Jurkat, Clone E6-1 (cell line): ENCODE measurements around the gene KLK14.

Experiments
- DNase-seq: peaks from one replicate; pipeline ENCODE4 v3.0.0-alpha.2; 2011; ENCODE audit warnings: low read depth, low spot score
- H3K4me3 ChIP-seq: 2 replicates; pipeline ENCODE4 v1.5.1; 2011; ENCODE audit warnings: mild to moderate bottlenecking, low read length, control low read depth, moderate library complexity

The KLK14 gene

GRCh38 chr19:51111606-51112005, 28.9 kb upstream of the KLK14 start:
- no peak for DNase-seq
- H3K4me3 ChIP-seq, result no peak overlapping the region

GRCh38 chr19:51110666-51110971, 27.9 kb upstream of the KLK14 start:
- no peak for DNase-seq
- no peak overlapping the region for H3K4me3 ChIP-seq

- no peak for DNase-seq
- peak overlapping the region; percentile 50 for H3K4me3 ChIP-seq
Measured at GRCh38 chr19:51108805-51109146, 26.1 kb upstream of the KLK14 start.

GRCh38 chr19:51108066-51108804, 25.5 kb upstream of the KLK14 start, which contains the start of gene CTU1:
Gene CTU1, minus strand, starts transcription at chr19:51108409. Its CDS starts 3,840 bp downstream, at chr19:51104569.
- peak within 1 kb of the TSS; percentile 92 for H3K4me3 ChIP-seq
- DNase-seq, result peak; percentile 99

- DNase-seq, result no peak
Measured at GRCh38 chr19:51107406-51108065, 24.8 kb upstream of the KLK14 start.

GRCh38 chr19:51103926-51104341, 21.2 kb upstream of the KLK14 start:
- DNase-seq, result no peak
- H3K4me3 ChIP-seq, result no peak overlapping the region

More at GRCh38 chr19:51107406-51108065, 24.8 kb upstream of the KLK14 start:
- peak overlapping the region; percentile 92 for H3K4me3 ChIP-seq

- no peak for DNase-seq
- H3K4me3 ChIP-seq, result no peak overlapping the region
Measured at GRCh38 chr19:51102991-51103390, 20.3 kb upstream of the KLK14 start.

GRCh38 chr19:51101171-51101865, 18.6 kb upstream of the KLK14 start:
- H3K4me3 ChIP-seq, result no peak overlapping the region
- DNase-seq, result no peak

GRCh38 chr19:51100601-51101000, 17.9 kb upstream of the KLK14 start:
- no peak for DNase-seq
- no peak overlapping the region for H3K4me3 ChIP-seq

- H3K4me3 ChIP-seq, result no peak overlapping the region
Measured at GRCh38 chr19:51099047-51099382, 16.3 kb upstream of the KLK14 start.

GRCh38 chr19:51098365-51099046, 15.8 kb upstream of the KLK14 start:
- no peak overlapping the region for H3K4me3 ChIP-seq
- DNase-seq, result no peak

More at GRCh38 chr19:51099047-51099382, 16.3 kb upstream of the KLK14 start:
- DNase-seq, result no peak

GRCh38 chr19:51097796-51098195, 15.1 kb upstream of the KLK14 start:
- no peak overlapping the region for H3K4me3 ChIP-seq
- no peak for DNase-seq

GRCh38 chr19:51097166-51097738, 14.6 kb upstream of the KLK14 start:
- H3K4me3 ChIP-seq, result no peak overlapping the region
- DNase-seq, result no peak

GRCh38 chr19:51096473-51097165, 13.9 kb upstream of the KLK14 start:
- no peak overlapping the region for H3K4me3 ChIP-seq
- no peak for DNase-seq

- no peak for DNase-seq
Measured at GRCh38 chr19:51094696-51095279, 12.1 kb upstream of the KLK14 start.

GRCh38 chr19:51093510-51094345, 11.0 kb upstream of the KLK14 start:
- DNase-seq, result no peak
- H3K4me3 ChIP-seq, result no peak overlapping the region

More at GRCh38 chr19:51094696-51095279, 12.1 kb upstream of the KLK14 start:
- no peak overlapping the region for H3K4me3 ChIP-seq

GRCh38 chr19:51093101-51093500, 10.4 kb upstream of the KLK14 start:
- no peak overlapping the region for H3K4me3 ChIP-seq
- DNase-seq, result no peak
